GM12801 (cell line): ENCODE measurements around the gene SSTR5.

ENCODE experiments used
- CTCF ChIP-seq: IDR thresholded peaks from one replicate; pipeline ENCODE4 v1.5.1; 2011; ENCODE audit warnings: control low read depth; ENCODE audit not compliant: insufficient read length; ENCODE audit errors: extremely low read depth

The SSTR5 gene

DNA sequence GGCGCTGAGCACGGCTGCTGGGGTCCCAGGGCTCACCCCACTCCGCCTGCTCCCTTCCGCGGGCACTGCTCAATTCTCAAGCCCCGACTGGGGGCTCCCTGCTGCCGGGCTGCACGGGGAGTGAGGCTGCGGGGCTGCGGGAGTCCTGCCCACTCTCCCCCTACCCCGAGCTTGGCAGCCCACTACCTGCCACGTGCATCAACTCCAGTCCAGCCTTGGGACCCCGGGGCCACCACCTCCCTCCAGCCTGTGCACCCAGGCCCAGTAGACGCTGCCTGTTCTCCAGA is 43.3 kb upstream of the SSTR5 start:
- no peak for TF ChIP-seq CTCF

DNA sequence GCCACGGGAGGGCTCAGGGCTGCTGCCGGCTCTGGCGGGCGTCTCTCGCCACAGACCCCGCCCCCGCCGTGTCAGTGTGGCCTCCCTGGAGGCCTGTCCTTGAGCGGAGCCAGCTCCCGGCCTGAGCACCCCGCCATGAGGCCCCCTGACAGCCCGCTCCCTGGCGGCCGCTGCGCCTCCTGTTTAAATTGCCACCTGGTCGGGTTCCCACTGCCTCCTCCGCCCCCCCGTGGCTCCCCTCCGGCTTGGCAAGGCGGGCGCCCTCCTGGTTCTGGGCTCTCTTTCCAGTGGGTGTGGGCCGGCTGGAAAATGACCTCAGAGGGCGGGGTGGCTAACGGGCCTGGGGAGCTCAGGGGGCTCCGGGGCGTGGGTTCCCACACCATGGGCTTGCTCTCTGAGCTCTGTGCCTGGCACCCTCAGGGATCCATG is 42.1 kb upstream of the SSTR5 start:
- TF ChIP-seq CTCF = no peak

DNA sequence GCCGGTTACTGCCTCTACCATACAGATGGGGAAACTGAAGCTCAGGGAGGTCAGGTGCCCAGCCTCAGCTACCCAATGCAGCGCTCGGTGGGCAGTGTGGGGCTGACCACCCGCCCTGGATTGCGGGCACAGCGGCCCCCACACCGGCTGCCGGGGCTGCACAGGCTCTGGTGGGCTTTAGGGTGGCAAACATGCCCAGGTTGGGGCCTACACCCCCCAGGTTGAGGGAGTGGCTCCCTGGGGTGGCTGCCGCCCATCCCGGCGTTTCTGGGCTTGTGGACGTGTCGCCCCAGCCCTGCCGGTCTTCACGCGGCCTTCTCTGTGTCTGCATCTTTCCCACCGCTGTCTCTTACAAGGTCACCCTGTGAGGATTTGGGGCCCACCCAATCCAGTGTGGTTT is 40.9 kb upstream of the SSTR5 start:
- no peak for TF ChIP-seq CTCF

- no peak for TF ChIP-seq CTCF
Observed at GRCh38 chr16:1032607-1033006, 39.9 kb upstream of the SSTR5 start.

DNA sequence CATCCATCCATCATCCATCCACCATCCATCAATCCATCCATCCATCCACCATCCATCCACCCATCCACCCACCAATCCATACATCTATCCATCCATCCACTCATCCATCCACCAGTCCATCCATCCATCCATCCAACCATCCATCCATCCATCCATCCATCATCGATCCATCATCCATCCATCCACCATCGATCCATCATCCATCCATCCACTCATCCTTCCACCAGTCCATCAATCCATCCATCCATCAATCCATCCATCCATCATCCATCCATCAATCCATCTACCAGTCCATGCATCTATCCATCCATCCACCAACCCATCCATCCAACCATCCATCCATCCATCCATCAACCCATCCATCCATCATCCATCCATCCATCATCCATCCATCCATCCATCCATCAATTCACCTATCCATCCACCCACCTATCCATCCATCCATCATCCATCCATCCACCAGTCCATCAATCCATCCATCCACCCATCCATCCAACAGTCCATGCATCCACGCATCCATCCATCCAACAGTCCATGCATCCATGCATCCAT is 39.3 kb upstream of the SSTR5 start:
- TF ChIP-seq CTCF = no peak

- no peak for TF ChIP-seq CTCF
Observed at GRCh38 chr16:1034230-1035065, 38.1 kb upstream of the SSTR5 start.

DNA sequence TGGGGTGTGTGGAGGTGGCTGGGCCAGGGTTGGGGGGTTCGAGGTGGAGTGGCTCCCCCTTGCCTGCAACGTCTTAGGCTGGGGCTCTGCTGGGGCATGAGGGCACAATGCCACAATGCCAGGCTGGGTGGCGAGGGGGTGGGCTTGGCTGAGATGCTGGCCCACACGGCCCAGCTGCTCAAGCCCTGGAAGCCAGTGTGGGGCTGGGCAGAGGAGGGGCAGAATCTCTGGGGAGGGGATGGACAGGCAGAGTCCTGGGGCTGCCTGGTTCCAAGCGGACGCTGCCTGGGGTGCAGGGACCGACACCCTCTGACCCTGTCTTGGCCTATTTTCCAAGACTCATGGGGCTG is 37.5 kb upstream of the SSTR5 start:
- no peak for TF ChIP-seq CTCF
